Adrenal gland (tissue), 12 donors: ENCODE results near the gene CD8B2. TPM values are rescaled to one million over a fixed set of nuclear protein-coding genes. Genes with fewer than 3 reads are reported as not detected.

Experiments used
- DNase-seq, 7 donors: peaks; one replicate each; pipeline ENCODE4 v3.0.0-alpha.2; 2019 to 2020
- H3K27ac ChIP-seq, 5 donors: fragments of 200-600 bp; sonication (generic) in 4 of 5; 1 replicate in 3 of 5; 2 replicates in 2 of 5; pipeline versions ENCODE4 v1.5.1 to v1.8.0; 2016 to 2020; ENCODE audit warnings: mild to moderate bottlenecking in 1 of 5
- H3K27me3 ChIP-seq: fragments of 200-600 bp; 2 replicates; pipeline ENCODE4 v1.8.0; 2021
- H3K36me3 ChIP-seq, 2 donors: fragments of 200-600 bp; replicated peaks in 1 of 2; 1 replicate in 1 of 2; 2 replicates in 1 of 2; pipeline versions ENCODE4 v1.5.1 to v1.8.0; 2018 to 2022
- H3K4me1 ChIP-seq, 2 donors: fragments of 200-600 bp; replicated peaks in 1 of 2; 1 replicate in 1 of 2; 2 replicates in 1 of 2; pipeline versions ENCODE4 v1.5.1 to v1.8.0; 2018 to 2021
- H3K4me3 ChIP-seq, 4 donors: fragments of 200-600 bp; sonication (generic) in 3 of 4; one replicate each; pipeline ENCODE4 v1.5.1; 2016 to 2018
- H3K9me3 ChIP-seq, 3 donors: fragments of 200-600 bp; sonication (generic) in 1 of 3; replicated peaks in 1 of 3; 1 replicate in 2 of 3; 2 replicates in 1 of 3; pipeline versions ENCODE4 v1.5.1 to v1.8.0; 2016 to 2021
- CTCF ChIP-seq, 6 experiments: fragments of 450-650 bp in 4 of 6; fragments of 200-600 bp in 2 of 6; sonication (generic) in 1 of 6; IDR thresholded peaks; 1 replicate in 5 of 6; 2 replicates in 1 of 6; pipeline versions ENCODE4 v1.5.1 to v1.8.0; 2016 to 2021; ENCODE audit warnings: antibody characterized with exemption in 6 of 6, mild to moderate bottlenecking in 2 of 6, moderate library complexity in 1 of 6
- POLR2A ChIP-seq, 2 donors: fragments of 450-650 bp; IDR thresholded peaks; one replicate each; pipeline ENCODE4 v1.6.1; 2017; ENCODE audit warnings: antibody characterized with exemption in 2 of 2, mild to moderate bottlenecking in 2 of 2, moderate library complexity in 1 of 2
- WGBS, 4 donors: extraction: QIAGEN DNeasy Blood & Tissue Kit in 2 of 4; methylation state at CpG; one replicate each; pipeline versions ENCODE4 v1.1.5 to v1.1.7; 2013 to 2017; 5-methylcytosine and 5-hydroxymethylcytosine counted together
- intact Hi-C, 2 donors: fragments of 100-400 bp; cut with DNase I; formaldehyde crosslinking; loops; one replicate each; pipeline versions ENCODE4 v1.14.1 to v1.15.0; 2022 to 2023
- polyA plus RNA-seq, 3 donors: library from polyadenylated mRNA; stranded (reverse); fragments of 200-250 nt in 2 of 3; fragments of 350-450 nt in 1 of 3; fragmentation: Illumina TruSeq in 1 of 3; extraction: RNeasy Lipid Tissue Mini Kit (QIAGEN cat#74804) in 1 of 3; gene quantifications; one replicate each; pipeline ENCODE4 v1.2.3, GENCODE V29; 2013 to 2014
- total RNA-seq, 9 donors: library from RNA; depleted of rRNA in 4 of 9; stranded (reverse); fragments of >200 nt in 4 of 9; fragments of 120-200 nt in 1 of 9; fragmentation: NEBNext Ultra II Directional in 1 of 9; extraction: Animal tissue kit (Norgen Biotek cat#: 25700) in 1 of 9; gene quantifications; one replicate each; pipeline versions ENCODE4 v1.1.0 to v1.2.4, GENCODE V29; 2013 to 2023
- donor health status: healthy with polysubstance abuse.
- donor health status: Bipolar disorder and iron deficiency.
- donor health status: DM: yes; HTN: yes; CAD: no.
- donor health status: DM: no; HTN: no; CAD: no.
- donor health status: DM: no; HTN: no; CAD: no.
- donor health status: DM: yes; HTN: yes; CAD: no.

CD8B2 gene
- total and polyA plus RNA-seq, 12 donors, result not detected

- DNase-seq, result peak in 1 of 7 donors; percentile 7
- Histone ChIP-seq H3K4me1 (peaks cover 0 to 11% of the 10 kb centered on the region in 2 donors), H3K9me3 (no peaks in the 10 kb centered on the region), H3K4me3 (no peak overlapping the region), H3K27me3 (no peaks in the 10 kb centered on the region), H3K36me3 (no peaks in the 10 kb centered on the region), H3K27ac (no peak overlapping the region)
- TF ChIP-seq POLR2A (IDR thresholded peaks at IDR 0.05) (no peak), CTCF (IDR thresholded peaks at IDR 0.05) (no peak)
- intact Hi-C loops, result no loop called here
- WGBS, 4 donors, result 86 to 92% (median 88%) methylated on average over 4 of the region's 4 CpGs
These were observed 74.6 kb downstream of the CD8B2 start for GRCh38 chr2:106561803-106562202.

GRCh38 chr2:106562268-106563186 lies 75.4 kb downstream of the CD8B2 start:
- no peak overlapping the region for H3K4me3 ChIP-seq
- H3K27ac ChIP-seq, result no peak overlapping the region
- TF ChIP-seq CTCF (IDR thresholded peaks at IDR 0.05) (no peak), POLR2A (IDR thresholded peaks at IDR 0.05) (no peak)
- no peaks in the 10 kb centered on the region for H3K9me3 ChIP-seq
- H3K4me1 ChIP-seq, result peaks cover 0 to 11% of the 10 kb centered on the region in 2 donors
- H3K27me3 ChIP-seq, result no peaks in the 10 kb centered on the region
- H3K36me3 ChIP-seq, result no peaks in the 10 kb centered on the region
- WGBS, 4 donors, result 35 to 53% (median 50%) methylated on average over 7 to 9 of the region's 9 CpGs
- peak in 1 of 7 donors; percentile 53 for DNase-seq
- intact Hi-C loops, result no loop called here

DNA sequence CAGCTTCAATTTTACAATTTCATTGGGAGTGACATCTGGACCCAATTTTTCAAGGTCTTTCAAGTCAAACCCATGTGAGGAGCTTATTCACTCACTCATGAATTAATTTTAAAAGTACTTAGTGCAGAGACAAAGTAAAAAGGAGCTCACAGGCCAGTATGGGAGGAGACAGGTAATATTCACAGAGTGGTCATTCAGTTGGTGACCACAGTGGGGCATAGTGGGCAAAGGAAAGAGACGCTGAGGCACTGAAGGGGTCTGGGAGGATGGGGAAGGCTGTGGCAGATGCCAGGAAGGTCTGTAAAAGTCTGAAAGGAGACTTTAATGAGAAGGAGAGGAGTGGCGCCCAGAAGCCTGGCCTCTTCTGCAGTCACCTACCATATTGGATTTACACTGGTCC lies 76.0 kb downstream of the CD8B2 start:
- peak in 1 of 7 donors; percentile 52 for DNase-seq
- intact Hi-C loops, result no loop called here
- peaks cover 0 to 11% of the 10 kb centered on the region in 2 donors for H3K4me1 ChIP-seq

More for the DNA sequence above, 76.0 kb downstream of the CD8B2 start:
- no peak overlapping the region for H3K4me3 ChIP-seq
- no peak for TF ChIP-seq POLR2A (IDR thresholded peaks at IDR 0.05)
- peak in 2 of 6 experiments; percentile 6 to 40 for TF ChIP-seq CTCF (IDR thresholded peaks at IDR 0.05)
- H3K27me3 ChIP-seq, result no peaks in the 10 kb centered on the region
- H3K36me3 ChIP-seq, result no peaks in the 10 kb centered on the region
- no peak overlapping the region for H3K27ac ChIP-seq
- H3K9me3 ChIP-seq, result no peaks in the 10 kb centered on the region
- WGBS, 4 donors, result 44 to 85% (median 70%) methylated on average over 2 of the region's 2 CpGs
